IMR-90 (cell line): ENCODE measurements around the gene DLG5. TPM values are rescaled to one million over a fixed set of nuclear protein-coding genes. Genes with fewer than 3 reads are reported as not detected.

ENCODE experiments used
- ATAC-seq: fragments of 200-7000 bp; cut with Tn5 transposase; 2 replicates; pipeline ENCODE4 v1.9.1; 2020; ENCODE audit warnings: low read depth, mild to moderate bottlenecking, moderate library complexity
- BruUV-seq: library from RNA; stranded (reverse); fragments of 400-500 nt; replicated peaks from 2 replicates; lab custom pipeline; 2021; lab: Mats Ljungman, UMichigan
- CTCF ChIA-PET: fragments of 300-600 bp; formaldehyde crosslinking; extraction: SDS; loops from one replicate; lab custom pipeline; 2021; ENCODE audit warnings: antibody characterized with exemption; lab: Yijun Ruan, JAX
- POLR2A ChIA-PET: fragments of 300-600 bp; sonication (Branson Sonifier 250); formaldehyde crosslinking; loops from one replicate; lab custom pipeline; 2022; ENCODE audit warnings: antibody characterized with exemption; ENCODE audit not compliant: unreplicated experiment; lab: Charles Lee
- DNase-seq: peaks from one replicate; pipeline ENCODE4 v3.0.0; 2013
- H2AFZ ChIP-seq: replicated peaks from 2 replicates; pipeline ENCODE3; 2013; ENCODE audit warnings: low read length, mild to moderate bottlenecking; ENCODE audit not compliant: poor library complexity
- H2AK5ac ChIP-seq: 2 replicates; pipeline ENCODE4 v1.6.1; 2013; ENCODE audit warnings: low read depth, low read length, inconsistent platforms
- H2AK9ac ChIP-seq: replicated peaks from 2 replicates; pipeline ENCODE3; 2013; ENCODE audit warnings: mild to moderate bottlenecking, low read depth, low read length, moderate library complexity; ENCODE audit not compliant: poor library complexity
- H2BK120ac ChIP-seq: 2 replicates; pipeline ENCODE4 v1.6.1; 2013; ENCODE audit warnings: low read depth, low read length, inconsistent platforms
- H2BK15ac ChIP-seq: 3 replicates; pipeline ENCODE4 v1.6.1; 2013; ENCODE audit warnings: low read depth, low read length, inconsistent platforms
- H2BK20ac ChIP-seq: 2 replicates; pipeline ENCODE4 v1.6.1; 2013; ENCODE audit warnings: low read depth, mild to moderate bottlenecking, inconsistent platforms, low read length, moderate library complexity
- H2BK5ac ChIP-seq: 2 replicates; pipeline ENCODE4 v1.6.1; 2013; ENCODE audit warnings: mild to moderate bottlenecking, low read depth, low read length, inconsistent platforms; ENCODE audit not compliant: poor library complexity, severe bottlenecking
- H3K14ac ChIP-seq: replicated peaks from 2 replicates; pipeline ENCODE4 v1.6.1; 2013; ENCODE audit warnings: low read depth, low read length, inconsistent platforms
- H3K18ac ChIP-seq: 2 replicates; pipeline ENCODE4 v1.6.1; 2013; ENCODE audit warnings: low read depth, low read length, control low read depth
- H3K23ac ChIP-seq: 2 replicates; pipeline ENCODE4 v1.6.1; 2013; ENCODE audit warnings: low read depth, low read length, inconsistent platforms
- H3K27ac ChIP-seq: 2 replicates; pipeline ENCODE4 v1.5.1; 2013; ENCODE audit warnings: mild to moderate bottlenecking, control low read depth, low read length; ENCODE audit not compliant: insufficient read depth
- H3K27me3 ChIP-seq: 2 replicates; pipeline ENCODE4 v1.6.1; 2013; ENCODE audit warnings: low read length; ENCODE audit not compliant: control insufficient read depth, insufficient read depth
- H3K36me3 ChIP-seq: 2 replicates; pipeline ENCODE4 v1.6.1; 2013; ENCODE audit warnings: low read length, mixed read lengths; ENCODE audit not compliant: control insufficient read depth, insufficient read depth
- H3K4ac ChIP-seq: 2 replicates; pipeline ENCODE4 v1.6.1; 2013; ENCODE audit warnings: low read depth, low read length, inconsistent platforms
- H3K4me1 ChIP-seq: 2 replicates; pipeline ENCODE4 v1.6.1; 2013; ENCODE audit warnings: low read length, mixed read lengths; ENCODE audit not compliant: control insufficient read depth, insufficient read depth
- H3K4me2 ChIP-seq: 2 replicates; pipeline ENCODE4 v1.6.1; 2013; ENCODE audit warnings: low read depth, mild to moderate bottlenecking, control low read depth, low read length, moderate library complexity
- H3K4me3 ChIP-seq: 2 replicates; pipeline ENCODE4 v1.5.1; 2013; ENCODE audit warnings: low read depth, mild to moderate bottlenecking, control low read depth, low read length, moderate library complexity; ENCODE audit not compliant: insufficient read depth
- H3K56ac ChIP-seq: 2 replicates; pipeline ENCODE4 v1.6.1; 2013; ENCODE audit warnings: low read length, inconsistent platforms; ENCODE audit not compliant: insufficient read depth; ENCODE audit errors: extremely low read depth
- H3K79me1 ChIP-seq, 2 experiments: 2 replicates each; pipeline ENCODE4 v1.6.1; 2013; ENCODE audit warnings: low read length in 2 of 2, inconsistent platforms in 1 of 2, low read depth in 1 of 2
- H3K9ac ChIP-seq: 2 replicates; pipeline ENCODE4 v1.6.1; 2013; ENCODE audit warnings: low read depth, low read length, control low read depth
- H3K9me1 ChIP-seq: 2 replicates; pipeline ENCODE4 v1.6.1; 2013; ENCODE audit warnings: low read length, inconsistent platforms; ENCODE audit not compliant: insufficient read depth
- H3K9me3 ChIP-seq: 2 replicates; pipeline ENCODE4 v1.6.1; 2013; ENCODE audit warnings: low read length; ENCODE audit not compliant: control insufficient read depth, insufficient read depth
- H4K20me1 ChIP-seq: 2 replicates; pipeline ENCODE4 v1.6.1; 2013; ENCODE audit warnings: low read length, inconsistent platforms; ENCODE audit not compliant: insufficient read depth
- H4K5ac ChIP-seq: 2 replicates; pipeline ENCODE4 v1.6.1; 2013; ENCODE audit warnings: mild to moderate bottlenecking, low read depth, low read length, control low read depth
- H4K8ac ChIP-seq, 2 experiments: 2 replicates each; pipeline ENCODE4 v1.6.1; 2013; ENCODE audit warnings: low read depth in 2 of 2, low read length in 2 of 2, control low read depth in 1 of 2, inconsistent platforms in 1 of 2
- H4K91ac ChIP-seq: 2 replicates; pipeline ENCODE4 v1.6.1; 2013; ENCODE audit warnings: low read depth, low read length, inconsistent platforms; ENCODE audit not compliant: insufficient read depth
- BHLHE40 ChIP-seq: fragments of 150-350 bp; IDR thresholded peaks from 2 replicates; pipeline ENCODE4 v1.6.1; 2016; ENCODE audit warnings: mild to moderate bottlenecking, low read depth, low read length
- CEBPB ChIP-seq: IDR thresholded peaks from 2 replicates; pipeline ENCODE4 v1.6.1; 2012; ENCODE audit warnings: low read depth, low read length, improper control_type of control experiment
- CHD1 ChIP-seq: IDR thresholded peaks from 2 replicates; pipeline ENCODE4 v1.6.1; 2012; ENCODE audit warnings: low read depth, low read length, improper control_type of control experiment
- CTCF ChIP-seq: conservative IDR thresholded peaks from 2 replicates; pipeline ENCODE4 v1.5.1; 2012; ENCODE audit warnings: mild to moderate bottlenecking, low read depth, low read length, improper control_type of control experiment
- ELK1 ChIP-seq: fragments of 150-350 bp; IDR thresholded peaks from 2 replicates; pipeline ENCODE4 v1.6.1; 2016; ENCODE audit warnings: low read depth, mild to moderate bottlenecking, low read length, moderate library complexity, borderline replicate concordance
- FOS ChIP-seq: fragments of 150-350 bp; IDR thresholded peaks from 2 replicates; pipeline ENCODE4 v1.6.1; 2016; ENCODE audit warnings: low read depth, low read length
- MAFK ChIP-seq: IDR thresholded peaks from 2 replicates; pipeline ENCODE4 v1.6.1; 2012; ENCODE audit warnings: low read depth, low read length, improper control_type of control experiment
- MAZ ChIP-seq: IDR thresholded peaks from 2 replicates; pipeline ENCODE4 v1.6.1; 2012; ENCODE audit warnings: low read depth, mild to moderate bottlenecking, low read length, improper control_type of control experiment, moderate library complexity, borderline replicate concordance
- MXI1 ChIP-seq: IDR thresholded peaks from 2 replicates; pipeline ENCODE4 v1.6.1; 2012; ENCODE audit warnings: low read depth, mild to moderate bottlenecking, low read length, moderate library complexity, borderline replicate concordance
- NFE2L2 ChIP-seq: fragments of 150-350 bp; IDR thresholded peaks from 2 replicates; pipeline ENCODE4 v1.6.1; 2016; ENCODE audit warnings: low read depth, mild to moderate bottlenecking, low read length
- POLR2A ChIP-seq: IDR thresholded peaks from 2 replicates; pipeline ENCODE4 v1.6.1; 2012; ENCODE audit warnings: mild to moderate bottlenecking, low read depth, low read length
- RAD21 ChIP-seq: IDR thresholded peaks from 2 replicates; pipeline ENCODE4 v1.6.1; 2012; ENCODE audit warnings: low read length, improper control_type of control experiment
- RCOR1 ChIP-seq: IDR thresholded peaks from 2 replicates; pipeline ENCODE4 v1.6.1; 2012; ENCODE audit warnings: mild to moderate bottlenecking, low read length, improper control_type of control experiment; ENCODE audit not compliant: insufficient replicate concordance
- RFX5 ChIP-seq: IDR thresholded peaks from 2 replicates; pipeline ENCODE4 v1.8.0; 2012; ENCODE audit warnings: low read depth, mild to moderate bottlenecking, low read length, moderate library complexity
- SMC3 ChIP-seq: fragments of 150-350 bp; IDR thresholded peaks from 2 replicates; pipeline ENCODE4 v1.6.1; 2016; ENCODE audit warnings: low read depth, mild to moderate bottlenecking, antibody characterized with exemption, low read length, moderate library complexity
- USF2 ChIP-seq: fragments of 150-350 bp; IDR thresholded peaks from 2 replicates; pipeline ENCODE4 v1.6.1; 2017; ENCODE audit warnings: mild to moderate bottlenecking, antibody characterized with exemption, low read length, low read depth
- WGBS, 2 experiments: methylation state at CpG; one replicate each; pipeline versions ENCODE4 v1.1.5 to v1.1.7; 2013; ENCODE audit warnings: missing lambda C conversion rate in 2 of 2; ENCODE audit not compliant: insufficient read length in 1 of 2; ENCODE audit errors: extremely low coverage in 2 of 2; 5-methylcytosine and 5-hydroxymethylcytosine counted together
- dilution Hi-C: fragments of 300-500 bp; cut with HindIII; formaldehyde crosslinking; loops from one replicate; pipeline ENCODE4 v1.14.3; 2018; ENCODE audit warnings: low sequenced_read_pairs; ENCODE audit not compliant: unreplicated experiment
- in situ Hi-C: fragments of 300-500 bp; cut with MboI; formaldehyde crosslinking; loops from 3 replicates; pipeline ENCODE4 v1.14.3; 2019; ENCODE audit warnings: low sequenced_read_pairs, inconsistent platforms, mixed read lengths
- intact Hi-C: fragments of 100-400 bp; cut with micrococcal nuclease; formaldehyde crosslinking; loops from 2 replicates; pipeline ENCODE4 v1.10.0; 2022
- polyA plus RNA-seq, 3 experiments: library from polyadenylated mRNA; depleted of rRNA; stranded (reverse); fragments of >200 nt; gene quantifications; 2 replicates each; pipeline ENCODE4 v1.2.3, GENCODE V29; 2012; ENCODE audit warnings: low replicate concordance in 1 of 3
- total RNA-seq: library from RNA; depleted of rRNA; stranded (reverse); fragments of >200 nt; gene quantifications from 2 replicates; pipeline ENCODE4 v1.2.3, GENCODE V29; 2012

DLG5 gene
- total and polyA plus RNA-seq, 2 of the 4 experiments (the other 2 are of a cell fraction): 12.7 to 28.7 TPM

- Histone ChIP-seq H3K9me3 (no peaks in the 10 kb centered on the region), H4K91ac (no peak overlapping the region), H3K18ac (no peak overlapping the region), H3K23ac (peak overlapping the region; percentile 34; the same call in 1 of the 2 replicates), H2BK5ac (peak overlapping the region; percentile 23), H3K4ac (no peak overlapping the region), H4K5ac (no peak overlapping the region), H2BK20ac (no peak overlapping the region), H2AK5ac (peak overlapping the region; percentile 33; the same call in 1 of the 2 replicates), H3K9me1 (no peaks in the 10 kb centered on the region; the same call in 1 of the 2 replicates), H3K14ac (no peak overlapping the region; the same call in 1 of the 2 replicates), H3K79me1 (peaks cover 18 to 34% of the 10 kb centered on the region in 2 experiments), H2AFZ (no peak overlapping the region), H2BK15ac (no peak overlapping the region), H3K56ac (no peak overlapping the region), H3K9ac (no peak overlapping the region), H3K4me3 (no peak overlapping the region), H3K4me1 (peaks cover 2% of the 10 kb centered on the region), H4K20me1 (0 out of 2 replicates have a peak, but pooled peaks cover 4% of the 10 kb centered on the region), H4K8ac (peak overlapping the region in 1 of 2 experiments; percentile 70; a peak in 2 of 4 replicates), H3K36me3 (peaks cover 53% of the 10 kb centered on the region), H3K27ac (no peak overlapping the region), H2BK120ac (0 out of 2 replicates have a peak overlapping the region, but pooled peaks have one; percentile 18), H2AK9ac (no peak overlapping the region), H3K4me2 (no peak overlapping the region), H3K27me3 (no peaks in the 10 kb centered on the region)
- peak; percentile 22 for DNase-seq
- POLR2A ChIA-PET: no interaction called here
- TF ChIP-seq RCOR1 (no peak), CEBPB (no peak), ELK1 (no peak), MXI1 (no peak), CTCF (no peak), CHD1 (no peak), FOS (no peak), NFE2L2 (no peak), RFX5 (no peak), BHLHE40 (no peak), RAD21 (no peak), USF2 (no peak), MAZ (no peak), SMC3 (no peak), MAFK (no peak), POLR2A (no peak)
- intact Hi-C loops (no loop called here), in situ Hi-C loops (no loop called here), dilution Hi-C loops (no loop called here)
- 33% methylated on average over 1 of the region's 11 CpGs; no CpG with 5 or more reads in 1 of the 2 experiments for WGBS, 2 experiments
- CTCF ChIA-PET: interaction anchor here (1.7 kb wide), 1 partner anchor 138 kb away, joined by 3 read pairs; no protein-coding TSS in a partner anchor
- no TSS peak for BruUV-seq
- ATAC-seq: peak; percentile 35
Measured at GRCh38 chr10:77836299-77836820, 90.2 kb downstream of the DLG5 start.
